GM19023 (cell line): ENCODE measurements around the gene GDAP2.

Source experiments
- ATAC-seq: cut with Tn5 transposase; IDR thresholded peaks from one replicate; pipeline ENCODE4 v1.9.1; 2021; ENCODE audit warnings: mild to moderate bottlenecking, moderate library complexity; ENCODE audit not compliant: unreplicated experiment

GDAP2 gene

DNA sequence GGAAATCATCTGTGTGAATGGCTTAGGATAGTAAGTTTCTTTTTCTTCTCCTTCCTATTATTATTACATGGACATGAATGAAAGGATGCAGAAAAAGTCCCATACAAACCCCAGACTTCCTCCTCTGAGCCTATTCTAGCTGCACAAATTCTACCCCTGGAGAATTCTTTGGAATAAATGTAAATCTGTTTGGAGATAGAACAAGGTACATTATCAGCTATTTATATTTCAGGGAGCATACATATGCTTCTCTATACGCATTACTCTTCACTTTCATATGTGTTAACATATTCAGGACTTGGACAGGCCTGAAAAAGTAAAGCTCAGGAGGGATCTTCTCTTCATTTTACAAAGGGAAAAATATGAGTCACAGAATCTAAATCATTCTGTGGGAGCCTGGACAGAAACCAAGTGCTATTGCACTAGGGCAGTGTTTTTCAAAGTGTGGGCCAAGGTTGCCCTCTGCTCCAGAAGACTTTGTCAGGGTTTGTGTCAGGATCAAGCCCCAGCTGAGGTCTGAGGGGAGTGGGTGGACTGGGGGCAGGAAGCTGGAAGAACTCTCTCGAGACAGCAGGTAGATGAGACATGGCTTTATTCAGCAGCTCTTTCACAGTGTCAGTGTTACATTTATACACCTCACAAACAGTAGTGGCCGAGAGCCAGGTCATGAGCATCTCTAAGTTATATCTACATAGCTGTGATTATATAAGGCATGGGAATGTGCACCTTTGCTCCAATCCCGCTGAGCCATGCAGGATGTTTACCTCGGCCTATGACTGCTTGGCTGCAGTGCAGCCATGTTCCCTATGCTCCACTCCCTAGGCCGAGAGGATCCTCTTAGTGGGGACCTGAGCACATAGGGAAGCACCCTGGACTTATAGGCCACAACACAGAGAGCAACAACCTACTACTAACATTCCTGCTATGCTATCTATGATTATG, 114.3 kb downstream of the GDAP2 start:
- no peak for ATAC-seq
